K562 (cell line): ENCODE data around the gene C4BPB. TPM values are rescaled to one million over a fixed set of nuclear protein-coding genes. Genes with fewer than 3 reads are reported as not detected.

ENCODE experiments used
- CHD2 ChIP-seq: IDR thresholded peaks from 2 replicates; pipeline ENCODE4 v1.6.1; 2011; ENCODE audit warnings: low read depth, low read length
- CTBP1 ChIP-seq: fragments of 450-650 bp; IDR thresholded peaks from 2 replicates; pipeline ENCODE4 v1.6.1; 2016; ENCODE audit warnings: borderline replicate concordance
- KLF1 ChIP-seq: fragments of 450-650 bp; IDR thresholded peaks from 2 replicates; pipeline ENCODE4 v1.6.1; 2016; ENCODE audit warnings: missing genetic modification characterization, missing compliant biosample characterization
- NFYB ChIP-seq: IDR thresholded peaks from 2 replicates; pipeline ENCODE4 v1.6.1; 2011; ENCODE audit warnings: mild to moderate bottlenecking, moderate library complexity; ENCODE audit not compliant: insufficient read length; ENCODE audit errors: extremely low read depth
- PCBP2 ChIP-seq: fragments of 200-400 bp; formaldehyde crosslinking; IDR thresholded peaks from 2 replicates; pipeline ENCODE4 v1.6.1; 2018; ENCODE audit warnings: low read length, low read depth, mild to moderate bottlenecking, moderate library complexity; ENCODE audit not compliant: poor library complexity, severe bottlenecking
- SIN3A ChIP-seq, 2 experiments: fragments of 150-350 bp in 1 of 2; IDR thresholded peaks; 2 replicates each; pipeline ENCODE4 v1.6.1; 2011 to 2016; ENCODE audit warnings: borderline replicate concordance in 2 of 2, low read depth in 2 of 2, low read length in 2 of 2, mild to moderate bottlenecking in 2 of 2, moderate library complexity in 2 of 2; ENCODE audit not compliant: control insufficient read depth in 1 of 2
- ZEB2 ChIP-seq: fragments of 450-650 bp; IDR thresholded peaks from 2 replicates; pipeline ENCODE4 v1.6.1; 2016
- ZNF232 ChIP-seq: sonication (generic); formaldehyde crosslinking; IDR thresholded peaks from 2 replicates; pipeline ENCODE4 v1.8.0; 2022; ENCODE audit warnings: mild to moderate bottlenecking, missing genetic modification reagents
- ZNF431 ChIP-seq: sonication (generic); formaldehyde crosslinking; IDR thresholded peaks from 2 replicates; pipeline ENCODE4 v1.8.0; 2022; ENCODE audit warnings: mild to moderate bottlenecking, missing genetic modification reagents
- ZNF764 ChIP-seq: fragments of 250-450 bp; sonication (Bioruptor Pico); IDR thresholded peaks from 2 replicates; pipeline ENCODE4 v1.4.0; 2020; ENCODE audit warnings: low read depth, mild to moderate bottlenecking, moderate library complexity
- polyA plus RNA-seq, 8 experiments: library from polyadenylated mRNA; depleted of rRNA in 4 of 8; stranded (reverse) in 5 of 8; unstranded in 3 of 8; fragments of >200 nt; fragmentation: Nextera tagmentation in 2 of 8; fragmentation: Illumina TruSeq in 1 of 8; extraction: Ambion mirVana in 2 of 8; extraction: Trizol in 1 of 8; gene quantifications; 2 replicates each; pipeline versions ENCODE4 v1.2.1 to v1.2.3, GENCODE V29; 2011 to 2014; ENCODE audit warnings: inconsistent platforms in 1 of 8, missing spikeins in 1 of 8
- total RNA-seq, 7 experiments: library from RNA; depleted of rRNA in 6 of 7; stranded (reverse); fragments of >200 nt in 6 of 7; fragmentation: Illumina TruSeq in 2 of 7; extraction: Trizol in 2 of 7; gene quantifications; 2 replicates each; pipeline versions ENCODE4 v1.2.1 to v1.2.3, GENCODE V29; 2011 to 2021; ENCODE audit warnings: low replicate concordance in 1 of 7
- TF ChIP-seq, protein P1 (sequence below): fragments of 250-450 bp; sonication (Bioruptor Pico); IDR thresholded peaks from 2 replicates; pipeline ENCODE4 v1.5.0; 2020; ENCODE audit warnings: mild to moderate bottlenecking, borderline replicate concordance
- TF ChIP-seq, protein P2 (sequence below): fragments of 200-800 bp; sonication (Bioruptor generic); IDR thresholded peaks from 2 replicates; pipeline ENCODE4 v1.6.1; 2016; ENCODE audit warnings: missing genetic modification characterization, missing compliant biosample characterization
- TF ChIP-seq, protein P3 (sequence below), 2 experiments: fragments of 450-650 bp; IDR thresholded peaks; 2 replicates each; pipeline ENCODE4 v1.6.1; 2016

Gene C4BPB
- total and polyA plus RNA-seq, 9 of the 15 experiments (the other 6 are each of a cell fraction or from before 2014, with no cell fraction given), result not detected

GRCh38 chr1:207052911-207053769, 35.5 kb upstream of the C4BPB start, which contains the start of gene PFKFB2 (continued):
- no peak for TF ChIP-seq PCBP2
- peak; percentile 93 for TF ChIP-seq ZEB2
- peak; percentile 59; the same call in 1 of the 2 replicates for TF ChIP-seq KLF1 (tag)
- TF ChIP-seq, protein P1, sequence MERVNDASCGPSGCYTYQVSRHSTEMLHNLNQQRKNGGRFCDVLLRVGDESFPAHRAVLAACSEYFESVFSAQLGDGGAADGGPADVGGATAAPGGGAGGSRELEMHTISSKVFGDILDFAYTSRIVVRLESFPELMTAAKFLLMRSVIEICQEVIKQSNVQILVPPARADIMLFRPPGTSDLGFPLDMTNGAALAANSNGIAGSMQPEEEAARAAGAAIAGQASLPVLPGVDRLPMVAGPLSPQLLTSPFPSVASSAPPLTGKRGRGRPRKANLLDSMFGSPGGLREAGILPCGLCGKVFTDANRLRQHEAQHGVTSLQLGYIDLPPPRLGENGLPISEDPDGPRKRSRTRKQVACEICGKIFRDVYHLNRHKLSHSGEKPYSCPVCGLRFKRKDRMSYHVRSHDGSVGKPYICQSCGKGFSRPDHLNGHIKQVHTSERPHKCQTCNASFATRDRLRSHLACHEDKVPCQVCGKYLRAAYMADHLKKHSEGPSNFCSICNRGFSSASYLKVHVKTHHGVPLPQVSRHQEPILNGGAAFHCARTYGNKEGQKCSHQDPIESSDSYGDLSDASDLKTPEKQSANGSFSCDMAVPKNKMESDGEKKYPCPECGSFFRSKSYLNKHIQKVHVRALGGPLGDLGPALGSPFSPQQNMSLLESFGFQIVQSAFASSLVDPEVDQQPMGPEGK (CRISPR knock-in tag), result no peak
- TF ChIP-seq SIN3A (IDR thresholded peaks at IDR 0.05; ENCODE audit: borderline replicate concordance in 2 of 2, control insufficient read depth in 1 of 2, low read depth in 2 of 2, low read length in 2 of 2), result peak in 1 of 2 experiments; percentile 49; a peak in 1 of 4 replicates
- TF ChIP-seq ZNF764 (CRISPR knock-in tag), result no peak
- TF ChIP-seq NFYB, result peak; percentile 36
- peak; percentile 99 for TF ChIP-seq CHD2
- TF ChIP-seq, protein P2, sequence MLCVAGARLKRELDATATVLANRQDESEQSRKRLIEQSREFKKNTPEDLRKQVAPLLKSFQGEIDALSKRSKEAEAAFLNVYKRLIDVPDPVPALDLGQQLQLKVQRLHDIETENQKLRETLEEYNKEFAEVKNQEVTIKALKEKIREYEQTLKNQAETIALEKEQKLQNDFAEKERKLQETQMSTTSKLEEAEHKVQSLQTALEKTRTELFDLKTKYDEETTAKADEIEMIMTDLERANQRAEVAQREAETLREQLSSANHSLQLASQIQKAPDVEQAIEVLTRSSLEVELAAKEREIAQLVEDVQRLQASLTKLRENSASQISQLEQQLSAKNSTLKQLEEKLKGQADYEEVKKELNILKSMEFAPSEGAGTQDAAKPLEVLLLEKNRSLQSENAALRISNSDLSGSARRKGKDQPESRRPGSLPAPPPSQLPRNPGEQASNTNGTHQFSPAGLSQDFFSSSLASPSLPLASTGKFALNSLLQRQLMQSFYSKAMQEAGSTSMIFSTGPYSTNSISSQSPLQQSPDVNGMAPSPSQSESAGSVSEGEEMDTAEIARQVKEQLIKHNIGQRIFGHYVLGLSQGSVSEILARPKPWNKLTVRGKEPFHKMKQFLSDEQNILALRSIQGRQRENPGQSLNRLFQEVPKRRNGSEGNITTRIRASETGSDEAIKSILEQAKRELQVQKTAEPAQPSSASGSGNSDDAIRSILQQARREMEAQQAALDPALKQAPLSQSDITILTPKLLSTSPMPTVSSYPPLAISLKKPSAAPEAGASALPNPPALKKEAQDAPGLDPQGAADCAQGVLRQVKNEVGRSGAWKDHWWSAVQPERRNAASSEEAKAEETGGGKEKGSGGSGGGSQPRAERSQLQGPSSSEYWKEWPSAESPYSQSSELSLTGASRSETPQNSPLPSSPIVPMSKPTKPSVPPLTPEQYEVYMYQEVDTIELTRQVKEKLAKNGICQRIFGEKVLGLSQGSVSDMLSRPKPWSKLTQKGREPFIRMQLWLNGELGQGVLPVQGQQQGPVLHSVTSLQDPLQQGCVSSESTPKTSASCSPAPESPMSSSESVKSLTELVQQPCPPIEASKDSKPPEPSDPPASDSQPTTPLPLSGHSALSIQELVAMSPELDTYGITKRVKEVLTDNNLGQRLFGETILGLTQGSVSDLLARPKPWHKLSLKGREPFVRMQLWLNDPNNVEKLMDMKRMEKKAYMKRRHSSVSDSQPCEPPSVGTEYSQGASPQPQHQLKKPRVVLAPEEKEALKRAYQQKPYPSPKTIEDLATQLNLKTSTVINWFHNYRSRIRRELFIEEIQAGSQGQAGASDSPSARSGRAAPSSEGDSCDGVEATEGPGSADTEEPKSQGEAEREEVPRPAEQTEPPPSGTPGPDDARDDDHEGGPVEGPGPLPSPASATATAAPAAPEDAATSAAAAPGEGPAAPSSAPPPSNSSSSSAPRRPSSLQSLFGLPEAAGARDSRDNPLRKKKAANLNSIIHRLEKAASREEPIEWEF (CRISPR knock-in tag), result no peak
- TF ChIP-seq ZNF431 (CRISPR knock-in tag), result peak; percentile 24; the same call in 1 of the 2 replicates
- TF ChIP-seq ZNF232 (CRISPR knock-in tag), result no peak
- TF ChIP-seq, protein P3, sequence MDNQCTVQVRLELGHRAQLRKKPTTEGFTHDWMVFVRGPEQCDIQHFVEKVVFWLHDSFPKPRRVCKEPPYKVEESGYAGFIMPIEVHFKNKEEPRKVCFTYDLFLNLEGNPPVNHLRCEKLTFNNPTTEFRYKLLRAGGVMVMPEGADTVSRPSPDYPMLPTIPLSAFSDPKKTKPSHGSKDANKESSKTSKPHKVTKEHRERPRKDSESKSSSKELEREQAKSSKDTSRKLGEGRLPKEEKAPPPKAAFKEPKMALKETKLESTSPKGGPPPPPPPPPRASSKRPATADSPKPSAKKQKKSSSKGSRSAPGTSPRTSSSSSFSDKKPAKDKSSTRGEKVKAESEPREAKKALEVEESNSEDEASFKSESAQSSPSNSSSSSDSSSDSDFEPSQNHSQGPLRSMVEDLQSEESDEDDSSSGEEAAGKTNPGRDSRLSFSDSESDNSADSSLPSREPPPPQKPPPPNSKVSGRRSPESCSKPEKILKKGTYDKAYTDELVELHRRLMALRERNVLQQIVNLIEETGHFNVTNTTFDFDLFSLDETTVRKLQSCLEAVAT (IDR thresholded peaks at IDR 0.05), result peak; percentile 16 to 72; a peak in 2 of 4 replicates
- peak; percentile 93 for TF ChIP-seq CTBP1
